ENCODE data around the gene CCDC110. TPM values are rescaled to one million over a fixed set of nuclear protein-coding genes. Genes with fewer than 3 reads are reported as not detected.

CCDC110 gene
- total RNA-seq, 1 donor from 2014 or later = 2.3 TPM

- Mint-ChIP-seq H3K4me1 (ENCODE audit: low read depth) (peaks cover 26% of the 10 kb centered on the region), H3K9me3 (ENCODE audit: low read depth) (no peaks in the 10 kb centered on the region), H3K27me3 (ENCODE audit: low read depth) (no peaks in the 10 kb centered on the region), H3K27ac (ENCODE audit: unreplicated experiment) (no peak overlapping the region), H3K4me3 (ENCODE audit: unreplicated experiment) (no peak overlapping the region), H3K36me3 (ENCODE audit: low read depth) (peaks cover 9% of the 10 kb centered on the region)
- DNase-seq (ENCODE audit: low spot score) = no peak
- TF ChIP-seq CTCF (IDR thresholded peaks at IDR 0.05) = no peak
These were observed 10.0 kb downstream of the CCDC110 start for GRCh38 chr4:185461565-185461964.

GRCh38 chr4:185457136-185457535 lies 14.4 kb downstream of the CCDC110 start:
- Mint-ChIP-seq H3K9me3 (ENCODE audit: low read depth) (no peaks in the 10 kb centered on the region), H3K27me3 (ENCODE audit: low read depth) (no peaks in the 10 kb centered on the region), H3K4me3 (ENCODE audit: unreplicated experiment) (no peak overlapping the region), H3K27ac (ENCODE audit: unreplicated experiment) (no peak overlapping the region), H3K36me3 (ENCODE audit: low read depth) (peaks cover 9% of the 10 kb centered on the region), H3K4me1 (ENCODE audit: low read depth) (peaks cover 6% of the 10 kb centered on the region)
- no peak for DNase-seq (ENCODE audit: low spot score)
- TF ChIP-seq CTCF (IDR thresholded peaks at IDR 0.05) = no peak

- H3K4me3 Mint-ChIP-seq (ENCODE audit: unreplicated experiment) = no peak overlapping the region
- H3K4me1 Mint-ChIP-seq (ENCODE audit: low read depth) = peaks cover 6% of the 10 kb centered on the region
- no peaks in the 10 kb centered on the region for H3K27me3 Mint-ChIP-seq (ENCODE audit: low read depth)
- H3K36me3 Mint-ChIP-seq (ENCODE audit: low read depth) = peaks cover 9% of the 10 kb centered on the region
- no peak for DNase-seq (ENCODE audit: low spot score)
- no peaks in the 10 kb centered on the region for H3K9me3 Mint-ChIP-seq (ENCODE audit: low read depth)
- no peak for TF ChIP-seq CTCF (IDR thresholded peaks at IDR 0.05)
- H3K27ac Mint-ChIP-seq (ENCODE audit: unreplicated experiment) = no peak overlapping the region
These were observed 15.4 kb downstream of the CCDC110 start for GRCh38 chr4:185456131-185456530.

GRCh38 chr4:185445209-185445608 lies 26.3 kb downstream of the CCDC110 start:
- H3K36me3 Mint-ChIP-seq (ENCODE audit: low read depth) = no peaks in the 10 kb centered on the region
- TF ChIP-seq CTCF (IDR thresholded peaks at IDR 0.05) = no peak
- no peaks in the 10 kb centered on the region for H3K4me1 Mint-ChIP-seq (ENCODE audit: low read depth)
- H3K4me3 Mint-ChIP-seq (ENCODE audit: unreplicated experiment) = no peak overlapping the region
- no peaks in the 10 kb centered on the region for H3K9me3 Mint-ChIP-seq (ENCODE audit: low read depth)
- H3K27me3 Mint-ChIP-seq (ENCODE audit: low read depth) = no peaks in the 10 kb centered on the region
- no peak for DNase-seq (ENCODE audit: low spot score)
- no peak overlapping the region for H3K27ac Mint-ChIP-seq (ENCODE audit: unreplicated experiment)

- no peak for DNase-seq (ENCODE audit: low spot score)
- H3K4me1 Mint-ChIP-seq (ENCODE audit: low read depth) = no peaks in the 10 kb centered on the region
These were observed 30.1 kb downstream of the CCDC110 start for GRCh38 chr4:185441479-185441878.

More at GRCh38 chr4:185441479-185441878, 30.1 kb downstream of the CCDC110 start:
- TF ChIP-seq CTCF (IDR thresholded peaks at IDR 0.05) = no peak
- Mint-ChIP-seq H3K27me3 (ENCODE audit: low read depth) (no peaks in the 10 kb centered on the region), H3K4me3 (ENCODE audit: unreplicated experiment) (no peak overlapping the region), H3K27ac (ENCODE audit: unreplicated experiment) (no peak overlapping the region), H3K36me3 (ENCODE audit: low read depth) (no peaks in the 10 kb centered on the region), H3K9me3 (ENCODE audit: low read depth) (no peaks in the 10 kb centered on the region)
